ENCODE measurements around the gene SETBP1. TPM values are rescaled to one million over a fixed set of nuclear protein-coding genes. Genes with fewer than 3 reads are reported as not detected.

SETBP1 gene
- total RNA-seq, 1 donor from 2014 or later, result 39.5 TPM

GRCh38 chr18:44853430-44853829 is 172.7 kb downstream of the SETBP1 start:
- Histone ChIP-seq H3K4me3 (no peak overlapping the region), H3K9me3 (no peaks in the 10 kb centered on the region), H3K27ac (no peak overlapping the region), H3K27me3 (no peaks in the 10 kb centered on the region), H3K36me3 (no peaks in the 10 kb centered on the region), H3K4me1 (peaks cover 17% of the 10 kb centered on the region)
- no peak for DNase-seq
- intact Hi-C loops (cut with DNase I), result no loop called here
- no peak for TF ChIP-seq CTCF (IDR thresholded peaks at IDR 0.05)
- no peak for ATAC-seq

DNA sequence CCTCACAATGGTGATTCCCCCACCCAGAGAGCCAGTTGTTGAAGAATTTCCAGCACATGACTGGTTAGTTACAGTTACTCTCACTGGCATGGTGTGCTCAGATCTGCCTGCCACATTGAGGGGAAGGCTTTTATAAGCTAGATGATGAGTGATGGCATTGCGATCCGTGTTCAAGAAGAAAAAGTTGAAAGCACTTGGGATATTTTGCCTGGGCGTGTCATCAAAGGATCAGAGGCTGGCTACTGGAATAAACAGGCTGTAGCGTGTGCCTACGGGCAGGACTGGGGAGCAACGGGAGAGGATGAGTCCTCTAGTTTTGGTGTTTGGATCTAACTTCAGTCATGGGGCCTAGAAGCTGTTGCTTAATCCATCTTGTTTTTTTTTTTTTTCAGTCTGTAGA is 175.0 kb downstream of the SETBP1 start:
- Histone ChIP-seq H3K9me3 (no peaks in the 10 kb centered on the region), H3K4me1 (peaks cover 13% of the 10 kb centered on the region), H3K27ac (no peak overlapping the region), H3K4me3 (no peak overlapping the region), H3K36me3 (no peaks in the 10 kb centered on the region), H3K27me3 (no peaks in the 10 kb centered on the region)
- DNase-seq, result no peak
- intact Hi-C loops (cut with DNase I), result no loop called here
- no peak for TF ChIP-seq CTCF (IDR thresholded peaks at IDR 0.05)
- ATAC-seq, result no peak

DNA sequence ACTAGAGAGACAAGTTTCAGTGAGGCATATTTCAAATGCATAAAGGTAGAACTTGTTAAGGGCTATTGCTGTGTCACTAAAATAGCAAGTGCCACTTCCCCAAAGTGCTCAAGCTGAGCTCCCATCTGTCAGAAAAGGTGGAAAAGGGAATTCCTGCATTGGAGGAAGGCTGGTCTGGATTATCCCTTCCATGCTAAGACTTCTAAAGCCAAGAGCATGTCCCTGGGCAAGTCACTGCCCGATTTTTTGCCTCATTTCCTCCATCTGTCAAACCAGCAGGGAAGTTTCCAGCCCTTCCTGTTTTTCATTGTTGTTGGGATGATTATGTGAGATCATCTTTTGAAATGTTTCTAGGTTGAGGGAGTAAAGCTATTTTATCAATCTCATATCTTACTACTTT is 175.5 kb downstream of the SETBP1 start:
- Histone ChIP-seq H3K4me1 (peaks cover 13% of the 10 kb centered on the region), H3K27ac (no peak overlapping the region), H3K4me3 (no peak overlapping the region), H3K36me3 (no peaks in the 10 kb centered on the region), H3K27me3 (no peaks in the 10 kb centered on the region), H3K9me3 (no peaks in the 10 kb centered on the region)
- TF ChIP-seq CTCF (IDR thresholded peaks at IDR 0.05), result no peak
- intact Hi-C loops (cut with DNase I), result no loop called here
- no peak for DNase-seq
- ATAC-seq, result no peak

DNA sequence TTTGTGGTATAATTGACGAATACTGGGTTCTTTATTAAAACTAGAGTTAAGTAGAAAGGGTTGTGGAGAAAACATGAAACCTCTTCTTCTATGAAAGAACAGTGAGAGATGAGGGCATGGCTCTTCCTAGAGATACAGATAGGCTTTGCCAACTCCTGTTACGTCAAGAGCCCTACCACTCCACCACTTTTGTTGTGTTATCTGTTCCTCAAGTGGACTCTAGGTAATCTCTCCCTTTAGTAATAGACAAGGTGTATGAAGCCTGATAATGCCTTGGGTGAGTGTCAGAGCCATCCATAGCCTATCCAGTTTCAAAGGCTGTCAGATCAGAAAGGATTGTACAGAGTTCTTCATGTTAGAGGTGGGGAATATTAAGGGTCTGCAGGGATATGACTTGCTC is 176.4 kb downstream of the SETBP1 start:
- no peaks in the 10 kb centered on the region for H3K36me3 ChIP-seq
- intact Hi-C loops (cut with DNase I), result no loop called here
- no peak overlapping the region for H3K27ac ChIP-seq
- H3K4me3 ChIP-seq, result no peak overlapping the region
- TF ChIP-seq CTCF (IDR thresholded peaks at IDR 0.05), result no peak
- H3K27me3 ChIP-seq, result no peaks in the 10 kb centered on the region
- no peak for DNase-seq
- no peak for ATAC-seq
- H3K4me1 ChIP-seq, result peaks cover 13% of the 10 kb centered on the region
- H3K9me3 ChIP-seq, result no peaks in the 10 kb centered on the region

GRCh38 chr18:44857744-44858491 is 177.2 kb downstream of the SETBP1 start:
- no peak overlapping the region for H3K27ac ChIP-seq
- H3K27me3 ChIP-seq, result no peaks in the 10 kb centered on the region
- no peaks in the 10 kb centered on the region for H3K36me3 ChIP-seq
- intact Hi-C loops (cut with DNase I), result no loop called here
- peaks cover 13% of the 10 kb centered on the region for H3K4me1 ChIP-seq
- no peak for TF ChIP-seq CTCF (IDR thresholded peaks at IDR 0.05)
- DNase-seq, result no peak
- no peaks in the 10 kb centered on the region for H3K9me3 ChIP-seq
- no peak overlapping the region for H3K4me3 ChIP-seq
- no peak for ATAC-seq

GRCh38 chr18:44859263-44859662 is 178.6 kb downstream of the SETBP1 start:
- H3K27me3 ChIP-seq, result no peaks in the 10 kb centered on the region
- H3K9me3 ChIP-seq, result no peaks in the 10 kb centered on the region
- intact Hi-C loops (cut with DNase I), result no loop called here
- no peaks in the 10 kb centered on the region for H3K36me3 ChIP-seq
- no peak for TF ChIP-seq CTCF (IDR thresholded peaks at IDR 0.05)
- no peak overlapping the region for H3K4me3 ChIP-seq
- ATAC-seq (no peak), DNase-seq (no peak)
- H3K27ac ChIP-seq, result no peak overlapping the region
- H3K4me1 ChIP-seq, result peaks cover 13% of the 10 kb centered on the region
